Measurements from ENCODE around the gene TMEM132D.

Gene TMEM132D

DNA sequence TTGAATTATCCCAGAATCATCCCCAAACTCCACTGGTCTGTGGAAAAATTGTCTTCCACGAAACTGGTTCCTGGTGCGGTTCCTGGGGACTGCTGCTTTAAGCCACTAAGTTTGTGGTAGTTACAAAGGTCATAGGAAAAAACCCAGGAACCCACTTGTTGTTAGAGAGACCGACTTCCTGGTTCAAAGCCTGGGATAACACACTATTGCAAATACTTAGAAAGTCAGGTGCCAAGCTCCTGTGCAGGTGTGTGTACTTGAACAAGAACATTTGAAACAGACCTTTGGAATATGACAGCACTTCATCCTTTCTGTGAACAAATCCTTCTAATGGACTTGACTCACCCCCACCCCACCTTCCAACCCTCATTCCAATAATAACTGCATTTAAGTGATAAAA lies 530.9 kb downstream of the TMEM132D start:
- no peak for TF ChIP-seq JUND (IDR thresholded peaks at IDR 0.05; ENCODE audit: low read depth)
- no peak for DNase-seq (ENCODE audit: low read depth in 1 of 2, low spot score in 1 of 2)
- in situ Hi-C loops (cut with HindIII; ENCODE audit: low pct_unique_long_range_greater_than_20kb, low sequenced_read_pairs) = no loop called here

- in situ Hi-C loops (cut with HindIII; ENCODE audit: low pct_unique_long_range_greater_than_20kb, low sequenced_read_pairs) = no loop called here
- no peak for DNase-seq (ENCODE audit: low read depth in 1 of 2, low spot score in 1 of 2)
- no peak for TF ChIP-seq JUND (IDR thresholded peaks at IDR 0.05; ENCODE audit: low read depth)
These were observed 531.5 kb downstream of the TMEM132D start for GRCh38 chr12:129372348-129372747.

- TF ChIP-seq JUND (IDR thresholded peaks at IDR 0.05; ENCODE audit: low read depth) = no peak
- in situ Hi-C loops (cut with HindIII; ENCODE audit: low pct_unique_long_range_greater_than_20kb, low sequenced_read_pairs) = no loop called here
- no peak for DNase-seq (ENCODE audit: low read depth in 1 of 2, low spot score in 1 of 2)
These were observed 532.6 kb downstream of the TMEM132D start for GRCh38 chr12:129371268-129371667.

- in situ Hi-C loops (cut with HindIII; ENCODE audit: low pct_unique_long_range_greater_than_20kb, low sequenced_read_pairs) = no loop called here
- DNase-seq (ENCODE audit: low read depth in 1 of 2, low spot score in 1 of 2) = no peak
- TF ChIP-seq JUND (IDR thresholded peaks at IDR 0.05; ENCODE audit: low read depth) = no peak
These were observed 537.2 kb downstream of the TMEM132D start for GRCh38 chr12:129366656-129367055.

GRCh38 chr12:129363041-129363440 lies 540.8 kb downstream of the TMEM132D start:
- TF ChIP-seq JUND (IDR thresholded peaks at IDR 0.05; ENCODE audit: low read depth) = no peak
- no peak for DNase-seq (ENCODE audit: low read depth in 1 of 2, low spot score in 1 of 2)
- in situ Hi-C loops (cut with HindIII; ENCODE audit: low pct_unique_long_range_greater_than_20kb, low sequenced_read_pairs) = no loop called here

DNA sequence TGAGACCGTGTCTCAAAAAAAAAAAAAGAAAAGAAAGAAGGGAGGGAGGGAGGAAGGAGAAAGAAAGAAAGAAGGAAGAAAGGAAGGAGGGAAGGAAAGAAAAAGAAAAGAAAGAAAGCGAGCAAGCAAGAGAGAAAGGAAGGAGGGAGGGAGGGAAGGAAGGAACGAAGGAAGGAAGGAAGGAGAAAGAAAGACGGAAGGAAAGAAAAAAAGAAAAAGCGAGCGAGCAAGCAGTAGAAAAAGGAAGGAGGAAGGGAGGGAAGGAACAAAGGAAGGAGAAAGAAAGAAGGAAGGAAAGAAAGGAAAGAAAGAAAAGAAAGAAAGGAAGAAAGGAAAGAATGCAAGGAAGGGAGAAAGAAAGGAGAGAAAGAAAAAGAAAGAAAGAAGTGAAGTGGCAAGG lies 546.6 kb downstream of the TMEM132D start:
- DNase-seq (ENCODE audit: low read depth in 1 of 2, low spot score in 1 of 2) = no peak
- TF ChIP-seq JUND (IDR thresholded peaks at IDR 0.05; ENCODE audit: low read depth) = no peak
- in situ Hi-C loops (cut with HindIII; ENCODE audit: low pct_unique_long_range_greater_than_20kb, low sequenced_read_pairs) = no loop called here

- no peak for TF ChIP-seq JUND (IDR thresholded peaks at IDR 0.05; ENCODE audit: low read depth)
- in situ Hi-C loops (cut with HindIII; ENCODE audit: low pct_unique_long_range_greater_than_20kb, low sequenced_read_pairs) = no loop called here
- no peak for DNase-seq (ENCODE audit: low read depth in 1 of 2, low spot score in 1 of 2)
These were observed 552.3 kb downstream of the TMEM132D start for GRCh38 chr12:129351481-129351880.

DNA sequence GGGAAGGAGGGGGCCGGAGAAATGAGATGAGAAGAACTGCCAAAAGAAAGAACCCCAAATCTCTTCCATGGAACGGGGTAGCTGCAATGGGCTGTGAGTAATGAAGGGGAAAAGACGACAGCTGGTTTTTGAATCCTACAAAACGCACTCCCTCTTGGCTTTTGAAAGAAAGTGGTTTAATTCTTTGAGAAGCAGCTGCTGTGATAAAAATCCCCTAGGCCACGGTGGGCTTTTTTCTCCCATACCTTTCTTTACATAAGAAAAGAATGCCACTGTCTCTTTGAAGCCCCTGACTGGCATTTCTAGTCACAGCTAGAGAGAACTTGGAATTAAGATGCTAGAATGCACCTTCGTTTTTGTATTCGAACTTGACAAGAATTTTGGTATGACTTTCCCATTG lies 564.5 kb downstream of the TMEM132D start:
- TF ChIP-seq JUND (IDR thresholded peaks at IDR 0.05; ENCODE audit: low read depth) = no peak
- in situ Hi-C loops (cut with HindIII; ENCODE audit: low pct_unique_long_range_greater_than_20kb, low sequenced_read_pairs) = no loop called here
- DNase-seq (ENCODE audit: low read depth in 1 of 2, low spot score in 1 of 2) = no peak

DNA sequence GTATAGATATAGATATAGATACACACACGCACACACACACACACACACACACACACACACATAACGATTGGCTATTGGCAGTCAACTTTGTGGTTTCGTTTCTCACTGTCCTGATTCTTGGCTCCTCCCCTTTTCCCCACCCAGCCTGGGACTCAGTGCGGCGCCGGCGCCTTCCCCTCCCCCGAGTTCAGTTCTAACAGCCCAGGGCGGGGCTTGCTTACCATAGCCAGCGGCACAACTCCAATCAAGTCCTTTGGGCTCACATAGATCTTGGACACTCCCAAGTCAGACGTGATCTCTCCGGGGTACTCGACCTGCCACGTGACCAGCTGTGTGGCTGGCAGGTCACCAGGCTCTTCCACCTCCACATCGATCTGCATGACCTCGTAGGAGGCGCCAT lies 566.4 kb downstream of the TMEM132D start:
- TF ChIP-seq JUND (IDR thresholded peaks at IDR 0.05; ENCODE audit: low read depth) = no peak
- no peak for DNase-seq (ENCODE audit: low read depth in 1 of 2, low spot score in 1 of 2)
- in situ Hi-C loops (cut with HindIII; ENCODE audit: low pct_unique_long_range_greater_than_20kb, low sequenced_read_pairs) = no loop called here

GRCh38 chr12:129335773-129336172 lies 568.1 kb downstream of the TMEM132D start:
- DNase-seq (ENCODE audit: low read depth in 1 of 2, low spot score in 1 of 2) = no peak
- in situ Hi-C loops (cut with HindIII; ENCODE audit: low pct_unique_long_range_greater_than_20kb, low sequenced_read_pairs) = no loop called here
- TF ChIP-seq JUND (IDR thresholded peaks at IDR 0.05; ENCODE audit: low read depth) = no peak

DNA sequence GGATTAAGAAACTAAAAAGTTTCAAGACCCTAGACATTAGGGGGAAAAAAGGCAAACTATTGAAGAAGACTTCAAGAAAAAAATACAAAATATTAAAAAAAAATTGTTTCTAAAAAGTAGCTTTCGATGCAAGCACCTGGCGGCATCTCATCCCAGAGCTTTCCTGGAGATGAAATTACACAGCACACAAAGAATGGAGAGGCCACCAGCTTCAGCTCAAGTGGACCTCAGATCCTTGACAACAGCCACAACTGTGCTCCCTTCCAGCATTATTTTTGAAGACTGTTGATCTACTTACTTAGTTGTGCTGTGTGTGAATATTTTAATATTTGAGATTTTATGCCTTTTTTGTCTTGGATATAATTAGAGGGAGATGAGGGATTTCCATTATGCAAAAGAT lies 571.5 kb downstream of the TMEM132D start:
- in situ Hi-C loops (cut with HindIII; ENCODE audit: low pct_unique_long_range_greater_than_20kb, low sequenced_read_pairs) = no loop called here
- DNase-seq (ENCODE audit: low read depth in 1 of 2, low spot score in 1 of 2) = no peak
- TF ChIP-seq JUND (IDR thresholded peaks at IDR 0.05; ENCODE audit: low read depth) = no peak

DNA sequence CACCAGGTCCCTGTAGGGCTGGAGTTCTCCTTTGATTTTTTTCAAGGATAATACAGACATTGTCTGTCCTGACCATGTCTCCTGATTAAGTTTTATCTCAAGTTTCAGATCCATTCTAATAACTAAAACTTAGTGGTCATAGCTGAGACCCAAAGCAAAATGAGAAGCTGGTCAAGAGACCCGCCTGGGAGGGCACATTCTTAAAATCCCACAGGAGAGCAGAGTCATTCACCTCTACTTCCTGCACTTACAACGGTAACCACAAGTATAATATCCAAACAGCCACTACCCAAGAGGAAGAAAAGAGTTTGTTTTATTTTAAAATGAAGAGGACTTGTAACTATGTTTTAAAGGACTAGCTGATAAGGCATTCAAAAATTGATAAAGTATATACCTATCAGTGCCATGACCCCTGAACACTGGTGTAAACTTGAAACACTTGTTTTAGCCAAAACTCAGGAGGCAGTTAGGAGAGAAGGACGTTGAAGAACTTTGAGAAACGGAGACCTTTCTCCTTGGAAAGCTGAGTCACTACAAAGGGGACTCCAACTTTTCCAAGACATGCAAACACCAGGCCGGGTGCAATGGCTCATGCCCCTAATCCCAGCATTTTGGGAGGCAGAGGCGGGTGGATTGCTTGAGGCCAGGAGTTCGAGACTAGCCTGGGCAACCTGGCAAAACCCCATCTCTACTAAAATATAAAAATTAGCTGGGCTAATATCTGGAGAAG lies 572.3 kb downstream of the TMEM132D start:
- no peak for DNase-seq (ENCODE audit: low read depth in 1 of 2, low spot score in 1 of 2)
- TF ChIP-seq JUND (IDR thresholded peaks at IDR 0.05; ENCODE audit: low read depth) = no peak
- in situ Hi-C loops (cut with HindIII; ENCODE audit: low pct_unique_long_range_greater_than_20kb, low sequenced_read_pairs) = no loop called here

DNA sequence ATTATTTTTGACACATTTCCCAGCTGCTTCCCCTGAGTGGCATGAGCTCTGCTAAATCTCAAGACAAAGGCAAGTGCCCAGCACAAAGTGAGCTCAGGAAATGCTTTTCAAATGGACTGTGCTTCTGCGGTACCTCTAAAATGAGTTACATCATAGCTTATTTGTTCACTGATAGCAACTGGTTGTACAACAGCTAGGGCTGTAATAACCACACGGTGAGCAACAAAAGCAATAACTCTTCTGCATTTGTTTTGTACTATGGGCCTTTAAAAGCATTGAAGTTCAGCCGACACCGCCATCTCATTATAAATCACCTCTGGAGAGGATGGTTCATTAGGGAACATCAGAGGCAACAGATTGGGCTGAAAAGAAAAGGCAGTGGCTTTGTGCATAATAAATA lies 575.6 kb downstream of the TMEM132D start:
- DNase-seq (ENCODE audit: low read depth in 1 of 2, low spot score in 1 of 2) = no peak
- in situ Hi-C loops (cut with HindIII; ENCODE audit: low pct_unique_long_range_greater_than_20kb, low sequenced_read_pairs) = no loop called here
- TF ChIP-seq JUND (IDR thresholded peaks at IDR 0.05; ENCODE audit: low read depth) = no peak

GRCh38 chr12:129325566-129325965 lies 578.3 kb downstream of the TMEM132D start:
- DNase-seq (ENCODE audit: low read depth in 1 of 2, low spot score in 1 of 2) = no peak
- TF ChIP-seq JUND (IDR thresholded peaks at IDR 0.05; ENCODE audit: low read depth) = no peak
- in situ Hi-C loops (cut with HindIII; ENCODE audit: low pct_unique_long_range_greater_than_20kb, low sequenced_read_pairs) = no loop called here

All from T47D (cell line).